ENCODE results near the gene KIRREL3. TPM values are rescaled to one million over a fixed set of nuclear protein-coding genes. Genes with fewer than 3 reads are reported as not detected.

Gene KIRREL3
- total and polyA plus RNA-seq, 2 experiments from 2014 or later, result 16.1 to 35.6 TPM

- Histone ChIP-seq H3F3A (ENCODE audit: insufficient read depth) (no peaks in the 10 kb centered on the region), H3K4me2 (ENCODE audit: unreplicated experiment) (no peak overlapping the region), H3K79me2 (ENCODE audit: insufficient read depth) (no peaks in the 10 kb centered on the region), H3K9me2 (ENCODE audit: insufficient read depth) (no peaks in the 10 kb centered on the region), H4K20me1 (ENCODE audit: insufficient read depth) (no peaks in the 10 kb centered on the region), H3K4me3 (no peak overlapping the region), H3K27me3 (replicated peaks; ENCODE audit: insufficient read depth) (no peaks in the 10 kb centered on the region), H3K9ac (no peak overlapping the region), H3K36me3 (ENCODE audit: low read depth) (no peaks in the 10 kb centered on the region), H2AFZ (no peak overlapping the region), H3K27ac (no peak overlapping the region), H3K9me3 (ENCODE audit: low read depth) (no peaks in the 10 kb centered on the region), H3K4me1 (ENCODE audit: insufficient read depth) (no peaks in the 10 kb centered on the region; the same call in 1 of the 2 replicates)
- in situ Hi-C loops (cut with MboI), result no loop called here
- DNase-seq, result no peak
- TF ChIP-seq EZH2phosphoT487 (IDR thresholded peaks at IDR 0.05; ENCODE audit: insufficient read depth, low read depth) (no peak), EZH2 (IDR thresholded peaks at IDR 0.05; ENCODE audit: insufficient read depth, poor library complexity, severe bottlenecking) (no peak)
- WGBS, 2 experiments (ENCODE audit: low coverage in 1 of 2, low lambda C conversion rate in 2 of 2, missing lambda C conversion rate in 2 of 2), result 86 to 95% methylated on average over 10 to 13 of the region's 13 CpGs
Measured at GRCh38 chr11:126467046-126467370, 533.6 kb downstream of the KIRREL3 start.

GRCh38 chr11:126466236-126467045 lies 534.1 kb downstream of the KIRREL3 start:
- no peak overlapping the region for H3K9ac ChIP-seq
- no peak overlapping the region for H3K4me3 ChIP-seq
- H3K9me2 ChIP-seq (ENCODE audit: insufficient read depth), result no peaks in the 10 kb centered on the region
- WGBS, 2 experiments (ENCODE audit: low coverage in 1 of 2, low lambda C conversion rate in 2 of 2, missing lambda C conversion rate in 2 of 2), result 52 to 60% methylated on average over 12 to 18 of the region's 18 CpGs
- no peaks in the 10 kb centered on the region for H4K20me1 ChIP-seq (ENCODE audit: insufficient read depth)
- TF ChIP-seq EZH2 (IDR thresholded peaks at IDR 0.05; ENCODE audit: insufficient read depth, poor library complexity, severe bottlenecking) (no peak), EZH2phosphoT487 (IDR thresholded peaks at IDR 0.05; ENCODE audit: insufficient read depth, low read depth) (no peak)
- no peak overlapping the region for H2AFZ ChIP-seq
- H3F3A ChIP-seq (ENCODE audit: insufficient read depth), result no peaks in the 10 kb centered on the region
- H3K4me1 ChIP-seq (ENCODE audit: insufficient read depth), result no peaks in the 10 kb centered on the region; the same call in 1 of the 2 replicates
- no peak overlapping the region for H3K27ac ChIP-seq
- H3K27me3 ChIP-seq (replicated peaks; ENCODE audit: insufficient read depth), result no peaks in the 10 kb centered on the region
- H3K36me3 ChIP-seq (ENCODE audit: low read depth), result no peaks in the 10 kb centered on the region
- no peak overlapping the region for H3K4me2 ChIP-seq (ENCODE audit: unreplicated experiment)
- H3K79me2 ChIP-seq (ENCODE audit: insufficient read depth), result no peaks in the 10 kb centered on the region
- H3K9me3 ChIP-seq (ENCODE audit: low read depth), result no peaks in the 10 kb centered on the region
- DNase-seq, result no peak
- in situ Hi-C loops (cut with MboI), result no loop called here

GRCh38 chr11:126465573-126466188 lies 534.9 kb downstream of the KIRREL3 start:
- H2AFZ ChIP-seq, result no peak overlapping the region
- DNase-seq, result peak; percentile 40
- no peaks in the 10 kb centered on the region for H3K79me2 ChIP-seq (ENCODE audit: insufficient read depth)
- H3K4me3 ChIP-seq, result no peak overlapping the region
- WGBS, 2 experiments (ENCODE audit: low coverage in 1 of 2, low lambda C conversion rate in 2 of 2, missing lambda C conversion rate in 2 of 2), result 13% methylated on average over 18 to 19 of the region's 19 CpGs
- TF ChIP-seq EZH2 (IDR thresholded peaks at IDR 0.05; ENCODE audit: insufficient read depth, poor library complexity, severe bottlenecking), result no peak
- no peak for TF ChIP-seq EZH2phosphoT487 (IDR thresholded peaks at IDR 0.05; ENCODE audit: insufficient read depth, low read depth)
- H3K27me3 ChIP-seq (replicated peaks; ENCODE audit: insufficient read depth), result no peaks in the 10 kb centered on the region
- H3K4me2 ChIP-seq (ENCODE audit: unreplicated experiment), result no peak overlapping the region
- H4K20me1 ChIP-seq (ENCODE audit: insufficient read depth), result no peaks in the 10 kb centered on the region
- in situ Hi-C loops (cut with MboI), result no loop called here
- no peak overlapping the region for H3K27ac ChIP-seq
- no peaks in the 10 kb centered on the region for H3K36me3 ChIP-seq (ENCODE audit: low read depth)
- no peaks in the 10 kb centered on the region for H3K9me2 ChIP-seq (ENCODE audit: insufficient read depth)
- H3K9me3 ChIP-seq (ENCODE audit: low read depth), result no peaks in the 10 kb centered on the region
- H3K4me1 ChIP-seq (ENCODE audit: insufficient read depth), result no peaks in the 10 kb centered on the region; the same call in 1 of the 2 replicates
- no peak overlapping the region for H3K9ac ChIP-seq
- no peaks in the 10 kb centered on the region for H3F3A ChIP-seq (ENCODE audit: insufficient read depth)

- Histone ChIP-seq H4K20me1 (ENCODE audit: insufficient read depth) (no peaks in the 10 kb centered on the region), H3K79me2 (ENCODE audit: insufficient read depth) (no peaks in the 10 kb centered on the region), H3K4me2 (ENCODE audit: unreplicated experiment) (no peak overlapping the region), H3K4me1 (ENCODE audit: insufficient read depth) (no peaks in the 10 kb centered on the region; the same call in 1 of the 2 replicates), H3K9me2 (ENCODE audit: insufficient read depth) (no peaks in the 10 kb centered on the region), H2AFZ (no peak overlapping the region), H3F3A (ENCODE audit: insufficient read depth) (no peaks in the 10 kb centered on the region), H3K9me3 (ENCODE audit: low read depth) (no peaks in the 10 kb centered on the region), H3K27ac (no peak overlapping the region), H3K27me3 (replicated peaks; ENCODE audit: insufficient read depth) (no peaks in the 10 kb centered on the region), H3K9ac (no peak overlapping the region), H3K36me3 (ENCODE audit: low read depth) (no peaks in the 10 kb centered on the region), H3K4me3 (no peak overlapping the region)
- in situ Hi-C loops (cut with MboI), result no loop called here
- WGBS, 2 experiments (ENCODE audit: low coverage in 1 of 2, low lambda C conversion rate in 2 of 2, missing lambda C conversion rate in 2 of 2), result 83 to 88% methylated on average over 5 of the region's 5 CpGs
- TF ChIP-seq EZH2 (IDR thresholded peaks at IDR 0.05; ENCODE audit: insufficient read depth, poor library complexity, severe bottlenecking) (no peak), EZH2phosphoT487 (IDR thresholded peaks at IDR 0.05; ENCODE audit: insufficient read depth, low read depth) (no peak)
- no peak for DNase-seq
Measured at GRCh38 chr11:126464796-126465195, 535.8 kb downstream of the KIRREL3 start.
